NOMO-1 treated with DMSO at 0.1 percent for 48 hours (cell line): ENCODE measurements around the gene C9orf153.
"Not testable (repeated sequence)": the region's sequence is repeated elsewhere in the genome, so short reads cannot be mapped to it uniquely, and the experiment has no call there.

Experiments
- DNase-seq: peaks from one replicate; lab custom pipeline; 2025; ENCODE audit not compliant: unreplicated experiment; lab: John Stamatoyannopoulos, UW

Gene C9orf153

GRCh38 chr9:86193088-86193487 lies 66.4 kb downstream of the C9orf153 start:
- no peak for DNase-seq

DNA sequence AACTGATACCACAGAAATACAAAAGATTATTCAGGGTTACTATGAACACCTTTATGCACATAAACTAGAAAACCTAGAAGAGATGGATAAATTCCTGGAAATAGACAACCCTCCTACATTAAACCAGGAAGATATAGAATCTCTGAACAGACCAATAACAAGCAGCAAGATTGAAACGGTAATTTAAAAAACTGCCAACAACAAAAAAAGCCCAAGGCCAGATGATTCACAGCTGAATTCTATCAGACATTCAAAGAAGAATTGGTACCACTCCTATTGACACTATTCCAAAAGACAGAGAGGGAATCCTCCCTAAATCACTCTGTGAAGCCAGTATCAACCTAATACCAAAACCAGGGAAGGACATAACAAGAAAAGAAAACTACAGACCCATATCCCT lies 68.8 kb downstream of the C9orf153 start:
- not testable (repeated sequence) for DNase-seq

DNA sequence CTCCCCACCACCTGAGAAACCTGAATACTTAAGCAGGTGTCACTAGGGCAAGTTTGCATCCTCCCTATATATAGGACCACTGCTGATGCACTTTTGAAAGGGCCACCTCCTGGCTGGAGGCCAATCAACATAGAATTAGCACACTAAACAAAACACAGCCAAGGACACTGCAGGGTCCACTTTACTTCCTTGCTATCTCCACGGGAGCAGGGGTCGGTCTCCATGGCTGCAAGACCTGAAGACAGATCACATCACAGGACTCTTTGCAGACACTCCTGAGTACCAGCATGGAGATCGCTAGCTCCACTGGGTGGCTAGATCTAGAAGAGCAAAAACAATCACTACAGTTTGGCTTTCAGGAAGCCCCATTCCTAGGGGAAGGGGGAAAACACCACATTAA lies 72.3 kb downstream of the C9orf153 start:
- no peak for DNase-seq

GRCh38 chr9:86186696-86187095 lies 72.8 kb downstream of the C9orf153 start:
- no peak for DNase-seq

GRCh38 chr9:86185872-86186271 lies 73.6 kb downstream of the C9orf153 start:
- no peak for DNase-seq

- no peak for DNase-seq
Measured at GRCh38 chr9:86184138-86184524, 75.3 kb downstream of the C9orf153 start.

- DNase-seq, result no peak
Measured at GRCh38 chr9:86183229-86184137, 76.0 kb downstream of the C9orf153 start.

- no peak for DNase-seq
Measured at GRCh38 chr9:86181379-86182315, 77.8 kb downstream of the C9orf153 start.

DNA sequence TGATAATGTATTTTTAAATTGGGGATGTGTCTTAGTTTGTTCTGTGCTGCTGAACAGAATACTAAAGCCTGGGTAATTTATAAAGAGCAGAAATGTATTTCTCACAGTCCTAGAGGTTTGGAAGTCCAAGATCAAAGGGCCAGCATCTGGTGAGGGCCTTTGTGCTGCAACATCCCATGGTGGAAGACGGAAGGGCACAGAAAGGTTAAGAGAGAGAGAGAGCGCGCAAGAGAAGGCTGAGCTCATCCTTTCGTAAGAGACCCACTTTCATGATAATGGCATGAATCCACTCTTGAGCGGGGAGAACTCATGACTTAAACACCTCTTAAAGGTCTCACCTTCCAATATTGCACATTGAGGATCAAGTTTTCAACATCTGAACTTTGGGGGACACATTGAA lies 81.0 kb downstream of the C9orf153 start:
- no peak for DNase-seq

DNA sequence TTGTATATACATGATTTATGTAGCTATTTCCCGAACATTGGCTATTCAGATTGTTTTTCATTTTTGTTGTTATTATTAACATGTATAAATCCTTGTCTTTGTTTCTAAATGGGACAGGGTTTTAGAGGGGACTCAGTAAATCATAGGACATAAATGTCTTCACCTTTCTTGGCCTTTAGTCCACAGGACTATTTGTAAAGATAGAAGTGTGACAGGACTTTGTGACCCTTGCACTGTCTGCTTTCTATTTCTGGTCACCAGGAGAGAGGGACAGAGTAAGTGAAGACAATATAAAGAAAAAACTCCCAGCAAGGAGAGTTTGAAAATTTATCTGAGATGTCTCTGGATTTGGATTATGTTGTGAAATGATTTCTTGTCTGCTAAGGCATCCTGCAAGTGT lies 81.5 kb downstream of the C9orf153 start:
- DNase-seq, result no peak

DNA sequence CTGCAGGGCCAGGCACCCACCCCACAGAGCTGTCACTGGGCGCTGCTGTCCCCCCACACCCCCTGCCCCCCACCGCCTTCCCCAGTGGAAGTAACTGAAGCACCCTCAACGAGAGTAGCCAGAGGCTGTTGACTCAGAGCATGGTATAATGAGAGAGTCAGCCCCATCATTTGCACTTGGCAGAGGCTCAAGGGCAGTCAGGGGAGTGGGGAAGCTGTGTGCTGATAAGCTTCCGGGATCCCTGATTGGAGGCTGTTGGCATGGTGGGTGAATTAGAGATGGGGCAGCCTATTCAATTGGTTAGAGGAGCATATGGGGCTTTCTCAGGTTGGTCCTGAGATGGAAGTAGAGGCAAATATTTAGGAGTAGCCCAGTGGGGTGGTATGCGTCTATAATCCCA lies 83.0 kb downstream of the C9orf153 start:
- no peak for DNase-seq

- DNase-seq, result no peak
Measured at GRCh38 chr9:86175743-86176456, 83.6 kb downstream of the C9orf153 start.

DNA sequence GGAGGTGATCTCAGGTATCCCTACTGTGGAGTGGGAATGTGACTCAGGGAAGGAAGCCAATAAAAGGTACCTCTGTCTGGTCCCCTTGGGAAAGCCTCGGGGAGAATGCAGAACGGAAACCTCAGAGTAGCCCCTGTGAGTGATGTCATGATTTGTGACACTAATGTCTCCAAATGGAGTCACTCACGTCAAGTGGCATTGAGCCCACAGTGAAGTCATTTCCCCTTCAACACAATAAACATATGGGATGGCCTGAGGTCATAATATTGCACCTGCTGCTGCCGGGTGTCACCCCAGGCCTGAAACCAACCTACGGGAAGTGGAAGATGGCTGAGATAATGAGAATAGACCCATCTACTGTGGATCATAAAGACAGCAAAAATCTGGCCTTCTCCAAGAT lies 84.2 kb downstream of the C9orf153 start:
- DNase-seq, result no peak
